K562 (cell line): ENCODE data around the gene DNAAF1. TPM values are rescaled to one million over a fixed set of nuclear protein-coding genes. Genes with fewer than 3 reads are reported as not detected.

Source experiments
- DMBX1 ChIP-seq: fragments of 250-450 bp; sonication (Bioruptor Pico); IDR thresholded peaks from 2 replicates; pipeline ENCODE4 v1.8.0; 2022; ENCODE audit warnings: inconsistent platforms, mild to moderate bottlenecking, moderate library complexity, borderline replicate concordance
- ERF ChIP-seq: fragments of 450-650 bp; formaldehyde crosslinking; IDR thresholded peaks from 2 replicates; pipeline ENCODE4 v1.4.0; 2020; ENCODE audit warnings: mild to moderate bottlenecking, mixed read lengths
- FIP1L1 ChIP-seq: fragments of 200-400 bp; formaldehyde crosslinking; IDR thresholded peaks from 2 replicates; pipeline ENCODE4 v1.6.1; 2018; ENCODE audit warnings: mild to moderate bottlenecking, low read depth, low read length; ENCODE audit not compliant: poor library complexity, severe bottlenecking
- FOXK2 ChIP-seq, 2 experiments: fragments of 450-650 bp; IDR thresholded peaks in 1 of 2; conservative IDR thresholded peaks in 1 of 2; 2 replicates each; pipeline ENCODE4 v1.6.1; 2016; ENCODE audit warnings: low read depth in 2 of 2, mild to moderate bottlenecking in 1 of 2
- FOXM1 ChIP-seq, 2 experiments: fragments of 450-650 bp in 1 of 2; sonication (generic) in 1 of 2; formaldehyde crosslinking in 1 of 2; IDR thresholded peaks; 2 replicates each; pipeline versions ENCODE4 v1.6.1 to v1.9.0; 2017 to 2022; ENCODE audit warnings: low read depth in 2 of 2, mild to moderate bottlenecking in 2 of 2, missing genetic modification reagents in 1 of 2, moderate library complexity in 1 of 2
- HINFP ChIP-seq: fragments of 450-650 bp; conservative IDR thresholded peaks from 2 replicates; pipeline ENCODE4 v1.6.1; 2016; ENCODE audit warnings: missing genetic modification characterization, low read depth, mild to moderate bottlenecking, control low read depth, missing compliant biosample characterization
- HOXB6 ChIP-seq: fragments of 250-450 bp; sonication (Bioruptor Pico); IDR thresholded peaks from 2 replicates; pipeline ENCODE4 v1.5.1; 2022; ENCODE audit warnings: mild to moderate bottlenecking, borderline replicate concordance
- NCOA1 ChIP-seq: fragments of 450-650 bp; IDR thresholded peaks from 2 replicates; pipeline ENCODE4 v1.6.1; 2016; ENCODE audit warnings: low read depth
- NELFE ChIP-seq: IDR thresholded peaks from 2 replicates; pipeline ENCODE4 v1.6.1; 2011; ENCODE audit warnings: mild to moderate bottlenecking; ENCODE audit not compliant: insufficient read depth, insufficient read length
- NUFIP1 ChIP-seq: fragments of 450-650 bp; IDR thresholded peaks from 2 replicates; pipeline ENCODE4 v1.6.1; 2018; ENCODE audit not compliant: partially characterized antibody
- PHF21A ChIP-seq: fragments of 450-650 bp; IDR thresholded peaks from 2 replicates; pipeline ENCODE4 v1.6.1; 2017; ENCODE audit warnings: low read depth, borderline replicate concordance
- PTTG1 ChIP-seq: fragments of 450-650 bp; IDR thresholded peaks from 2 replicates; pipeline ENCODE4 v1.6.1; 2016; ENCODE audit warnings: low read depth, mild to moderate bottlenecking, missing genetic modification characterization, missing compliant biosample characterization
- STAT5B ChIP-seq: fragments of 250-450 bp; sonication (Bioruptor Pico); IDR thresholded peaks from 2 replicates; pipeline ENCODE4 v1.8.0; 2021; ENCODE audit warnings: mild to moderate bottlenecking, inconsistent platforms
- TAF15 ChIP-seq: fragments of 200-400 bp; formaldehyde crosslinking; IDR thresholded peaks from 2 replicates; pipeline ENCODE4 v1.6.1; 2017; ENCODE audit warnings: mild to moderate bottlenecking, low read depth, low read length, moderate library complexity
- TBP ChIP-seq: optimal IDR thresholded peaks from 2 replicates; pipeline ENCODE3; 2011; ENCODE audit warnings: low read depth, low read length, improper control_type of control experiment
- ZNF384 ChIP-seq: IDR thresholded peaks from 2 replicates; pipeline ENCODE4 v1.6.1; 2012; ENCODE audit warnings: low read depth, low read length, improper control_type of control experiment
- ZNF717 ChIP-seq: fragments of 250-450 bp; sonication (Bioruptor Pico); IDR thresholded peaks from 2 replicates; pipeline ENCODE4 v1.5.0; 2021
- ZZZ3 ChIP-seq: fragments of 450-650 bp; IDR thresholded peaks from 2 replicates; pipeline ENCODE4 v1.6.1; 2016; ENCODE audit warnings: antibody characterized with exemption, mild to moderate bottlenecking, moderate library complexity
- polyA plus RNA-seq, 8 experiments: library from polyadenylated mRNA; depleted of rRNA in 4 of 8; stranded (reverse) in 5 of 8; unstranded in 3 of 8; fragments of >200 nt; fragmentation: Nextera tagmentation in 2 of 8; fragmentation: Illumina TruSeq in 1 of 8; extraction: Ambion mirVana in 2 of 8; extraction: Trizol in 1 of 8; gene quantifications; 2 replicates each; pipeline versions ENCODE4 v1.2.1 to v1.2.3, GENCODE V29; 2011 to 2014; ENCODE audit warnings: inconsistent platforms in 1 of 8, missing spikeins in 1 of 8
- total RNA-seq, 7 experiments: library from RNA; depleted of rRNA in 6 of 7; stranded (reverse); fragments of >200 nt in 6 of 7; fragmentation: Illumina TruSeq in 2 of 7; extraction: Trizol in 2 of 7; gene quantifications; 2 replicates each; pipeline versions ENCODE4 v1.2.1 to v1.2.3, GENCODE V29; 2011 to 2021; ENCODE audit warnings: low replicate concordance in 1 of 7
- TF ChIP-seq, protein P1 (sequence below): IDR thresholded peaks from 2 replicates; pipeline ENCODE4 v1.6.1; 2016; ENCODE audit warnings: missing genetic modification characterization, missing compliant biosample characterization
- TF ChIP-seq, protein P2 (sequence below): sonication (generic); formaldehyde crosslinking; IDR thresholded peaks from 2 replicates; pipeline ENCODE4 v1.8.0; 2023; ENCODE audit warnings: missing genetic modification reagents, mild to moderate bottlenecking, borderline replicate concordance

The DNAAF1 gene
- total and polyA plus RNA-seq, 9 of the 15 experiments (the other 6 are each of a cell fraction or from before 2014, with no cell fraction given): 0.01 TPM; not detected in 8

DNA sequence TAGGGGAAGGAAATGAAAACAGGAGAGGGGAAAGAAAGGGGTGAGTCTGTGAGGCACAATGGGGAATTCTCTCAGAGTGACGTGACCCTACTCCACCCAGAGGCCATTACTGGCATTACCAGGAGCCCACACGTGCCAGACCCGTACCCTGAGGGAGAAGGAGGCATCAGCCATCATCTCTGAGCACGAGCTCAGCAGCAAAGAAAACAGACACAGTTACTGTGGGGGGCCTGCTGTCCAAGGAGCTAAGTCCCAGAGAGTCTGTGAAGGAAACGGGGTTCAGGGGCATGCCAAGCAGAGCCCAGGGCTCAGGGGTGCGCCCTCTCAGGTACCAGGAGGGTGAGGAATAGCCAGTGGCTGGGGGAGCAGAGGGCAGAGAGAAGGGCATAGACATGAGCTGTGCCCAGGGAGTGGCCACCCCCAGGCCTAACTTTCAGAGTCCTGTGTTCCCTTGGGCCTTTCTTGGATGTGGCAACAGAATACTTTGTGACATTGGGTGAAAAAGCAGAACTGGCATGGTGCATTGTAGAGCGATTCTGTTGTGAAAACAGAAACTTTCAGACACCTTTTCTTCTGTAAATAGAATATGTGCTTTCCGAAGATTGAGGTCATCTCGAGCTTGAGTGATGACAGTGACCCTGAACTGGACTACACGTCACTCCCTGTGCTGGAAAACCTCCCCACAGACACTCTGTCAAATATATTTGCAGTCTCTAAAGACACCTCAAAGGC lies 30.4 kb downstream of the DNAAF1 start (continued):
- TF ChIP-seq FOXM1 (IDR thresholded peaks at IDR 0.05; ENCODE audit: low read depth): no peak
- TF ChIP-seq FOXM1 (CRISPR knock-in tag; IDR thresholded peaks at IDR 0.05; ENCODE audit: low read depth): no peak
- TF ChIP-seq TAF15: no peak
- TF ChIP-seq HINFP (tag): no peak
- no peak for TF ChIP-seq ERF (CRISPR knock-in tag)
- no peak for TF ChIP-seq FIP1L1
- no peak for TF ChIP-seq PTTG1 (tag)
- TF ChIP-seq NUFIP1: no peak
- TF ChIP-seq ZZZ3: no peak
- TF ChIP-seq HOXB6 (CRISPR knock-in tag): no peak
- no peak for TF ChIP-seq ZNF717
- no peak for TF ChIP-seq STAT5B (CRISPR knock-in tag)
- TF ChIP-seq DMBX1 (CRISPR knock-in tag): no peak
- TF ChIP-seq NCOA1: no peak
- TF ChIP-seq NELFE: no peak
- TF ChIP-seq, protein P1, sequence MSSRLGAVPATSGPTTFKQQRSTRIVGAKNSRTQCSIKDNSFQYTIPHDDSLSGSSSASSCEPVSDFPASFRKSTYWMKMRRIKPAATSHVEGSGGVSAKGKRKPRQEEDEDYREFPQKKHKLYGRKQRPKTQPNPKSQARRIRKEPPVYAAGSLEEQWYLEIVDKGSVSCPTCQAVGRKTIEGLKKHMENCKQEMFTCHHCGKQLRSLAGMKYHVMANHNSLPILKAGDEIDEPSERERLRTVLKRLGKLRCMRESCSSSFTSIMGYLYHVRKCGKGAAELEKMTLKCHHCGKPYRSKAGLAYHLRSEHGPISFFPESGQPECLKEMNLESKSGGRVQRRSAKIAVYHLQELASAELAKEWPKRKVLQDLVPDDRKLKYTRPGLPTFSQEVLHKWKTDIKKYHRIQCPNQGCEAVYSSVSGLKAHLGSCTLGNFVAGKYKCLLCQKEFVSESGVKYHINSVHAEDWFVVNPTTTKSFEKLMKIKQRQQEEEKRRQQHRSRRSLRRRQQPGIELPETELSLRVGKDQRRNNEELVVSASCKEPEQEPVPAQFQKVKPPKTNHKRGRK (tag): no peak
- TF ChIP-seq TBP: peak; percentile 16
- TF ChIP-seq, protein P2, sequence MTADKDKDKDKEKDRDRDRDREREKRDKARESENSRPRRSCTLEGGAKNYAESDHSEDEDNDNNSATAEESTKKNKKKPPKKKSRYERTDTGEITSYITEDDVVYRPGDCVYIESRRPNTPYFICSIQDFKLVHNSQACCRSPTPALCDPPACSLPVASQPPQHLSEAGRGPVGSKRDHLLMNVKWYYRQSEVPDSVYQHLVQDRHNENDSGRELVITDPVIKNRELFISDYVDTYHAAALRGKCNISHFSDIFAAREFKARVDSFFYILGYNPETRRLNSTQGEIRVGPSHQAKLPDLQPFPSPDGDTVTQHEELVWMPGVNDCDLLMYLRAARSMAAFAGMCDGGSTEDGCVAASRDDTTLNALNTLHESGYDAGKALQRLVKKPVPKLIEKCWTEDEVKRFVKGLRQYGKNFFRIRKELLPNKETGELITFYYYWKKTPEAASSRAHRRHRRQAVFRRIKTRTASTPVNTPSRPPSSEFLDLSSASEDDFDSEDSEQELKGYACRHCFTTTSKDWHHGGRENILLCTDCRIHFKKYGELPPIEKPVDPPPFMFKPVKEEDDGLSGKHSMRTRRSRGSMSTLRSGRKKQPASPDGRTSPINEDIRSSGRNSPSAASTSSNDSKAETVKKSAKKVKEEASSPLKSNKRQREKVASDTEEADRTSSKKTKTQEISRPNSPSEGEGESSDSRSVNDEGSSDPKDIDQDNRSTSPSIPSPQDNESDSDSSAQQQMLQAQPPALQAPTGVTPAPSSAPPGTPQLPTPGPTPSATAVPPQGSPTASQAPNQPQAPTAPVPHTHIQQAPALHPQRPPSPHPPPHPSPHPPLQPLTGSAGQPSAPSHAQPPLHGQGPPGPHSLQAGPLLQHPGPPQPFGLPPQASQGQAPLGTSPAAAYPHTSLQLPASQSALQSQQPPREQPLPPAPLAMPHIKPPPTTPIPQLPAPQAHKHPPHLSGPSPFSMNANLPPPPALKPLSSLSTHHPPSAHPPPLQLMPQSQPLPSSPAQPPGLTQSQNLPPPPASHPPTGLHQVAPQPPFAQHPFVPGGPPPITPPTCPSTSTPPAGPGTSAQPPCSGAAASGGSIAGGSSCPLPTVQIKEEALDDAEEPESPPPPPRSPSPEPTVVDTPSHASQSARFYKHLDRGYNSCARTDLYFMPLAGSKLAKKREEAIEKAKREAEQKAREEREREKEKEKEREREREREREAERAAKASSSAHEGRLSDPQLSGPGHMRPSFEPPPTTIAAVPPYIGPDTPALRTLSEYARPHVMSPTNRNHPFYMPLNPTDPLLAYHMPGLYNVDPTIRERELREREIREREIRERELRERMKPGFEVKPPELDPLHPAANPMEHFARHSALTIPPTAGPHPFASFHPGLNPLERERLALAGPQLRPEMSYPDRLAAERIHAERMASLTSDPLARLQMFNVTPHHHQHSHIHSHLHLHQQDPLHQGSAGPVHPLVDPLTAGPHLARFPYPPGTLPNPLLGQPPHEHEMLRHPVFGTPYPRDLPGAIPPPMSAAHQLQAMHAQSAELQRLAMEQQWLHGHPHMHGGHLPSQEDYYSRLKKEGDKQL (CRISPR knock-in tag): no peak
- TF ChIP-seq FOXK2 (conservative IDR thresholded peaks at IDR 0.05 in 1 of 2, IDR thresholded peaks at IDR 0.05 in 1 of 2; ENCODE audit: low read depth in 2 of 2): no peak
- no peak for TF ChIP-seq ZNF384
- no peak for TF ChIP-seq PHF21A
